Body of pancreas (tissue), 4 donors: ENCODE measurements around the gene PTPRM. TPM values are rescaled to one million over a fixed set of nuclear protein-coding genes. Genes with fewer than 3 reads are reported as not detected.

ENCODE experiments used
- ATAC-seq: fragments of 150-250 bp; one replicate; pipeline ENCODE4 v1.9.1; 2016
- DNase-seq, 4 donors: peaks; one replicate each; pipeline ENCODE4 v3.0.0-alpha.2; 2019
- H3K27ac ChIP-seq, 4 donors: fragments of 200-600 bp; sonication (generic); 1 replicate in 3 of 4; 2 replicates in 1 of 4; pipeline versions ENCODE4 v1.5.1 to v1.6.1; 2016 to 2019; ENCODE audit warnings: mild to moderate bottlenecking in 1 of 4, mixed read lengths in 1 of 4, moderate library complexity in 1 of 4
- H3K27me3 ChIP-seq, 2 donors: fragments of 200-600 bp; sonication (generic); one replicate each; pipeline ENCODE4 v1.6.0; 2016; ENCODE audit warnings: mild to moderate bottlenecking in 1 of 2
- H3K36me3 ChIP-seq, 2 donors: fragments of 200-600 bp; sonication (generic); replicated peaks in 1 of 2; 2 replicates each; pipeline ENCODE4 v1.5.1; 2016; ENCODE audit warnings: low read depth in 2 of 2; ENCODE audit not compliant: insufficient read depth in 1 of 2
- H3K4me1 ChIP-seq: fragments of 200-600 bp; sonication (generic); one replicate; pipeline ENCODE4 v1.6.0; 2016
- H3K4me3 ChIP-seq, 2 donors: fragments of 200-600 bp; sonication (generic); 1 replicate in 1 of 2; 2 replicates in 1 of 2; pipeline ENCODE4 v1.5.1; 2016 to 2019
- H3K9me3 ChIP-seq, 3 donors: fragments of 200-600 bp; sonication (generic); 1 replicate in 2 of 3; 2 replicates in 1 of 3; pipeline ENCODE4 v1.5.1; 2016
- CTCF ChIP-seq, 7 experiments: fragments of 450-650 bp in 4 of 7; fragments of 200-600 bp in 3 of 7; sonication (generic) in 3 of 7; IDR thresholded peaks; one replicate each; pipeline ENCODE4 v1.5.1; 2016 to 2019; ENCODE audit warnings: antibody characterized with exemption in 7 of 7
- POLR2A ChIP-seq, 3 donors: fragments of 450-650 bp; IDR thresholded peaks; one replicate each; pipeline ENCODE4 v1.6.1; 2016; ENCODE audit warnings: antibody characterized with exemption in 3 of 3, mild to moderate bottlenecking in 2 of 3
- whole genome bisulfite sequencing, 2 donors: methylation state at CpG; one replicate each; pipeline ENCODE4 v1.1.5; 2017; 5-methylcytosine and 5-hydroxymethylcytosine counted together
- intact Hi-C: fragments of 100-400 bp; cut with DNase I; formaldehyde crosslinking; loops from one replicate; pipeline ENCODE4 v1.15.1; 2023
- total RNA-seq, 2 donors: library from RNA; depleted of rRNA; stranded (reverse); fragments of >200 nt; gene quantifications; one replicate each; pipeline ENCODE4 v1.1.0, GENCODE V29; 2016

Gene PTPRM
- total RNA-seq, 2 donors from 2014 or later = 38.2 to 48.0 TPM

GRCh38 chr18:8288472-8289195 lies 721.5 kb downstream of the PTPRM start:
- ATAC-seq = peak; percentile 61
- WGBS, 2 donors = 67 to 72% methylated on average over 8 of the region's 8 CpGs
- intact Hi-C loops = no loop called here
- peak; percentile 45 to 79 (median 71) for DNase-seq
- H3K27me3 ChIP-seq = no peaks in the 10 kb centered on the region
- peak overlapping the region in 1 of 4 donors; percentile 17 for H3K27ac ChIP-seq
- no peaks in the 10 kb centered on the region for H3K9me3 ChIP-seq
- H3K36me3 ChIP-seq = no peaks in the 10 kb centered on the region
- no peak overlapping the region for H3K4me3 ChIP-seq
- peaks cover 38% of the 10 kb centered on the region for H3K4me1 ChIP-seq
- TF ChIP-seq CTCF (IDR thresholded peaks at IDR 0.05) (no peak), POLR2A (IDR thresholded peaks at IDR 0.05) (no peak)

GRCh38 chr18:8290435-8290834 lies 723.3 kb downstream of the PTPRM start:
- no peak for ATAC-seq
- Histone ChIP-seq H3K36me3 (no peaks in the 10 kb centered on the region), H3K4me3 (no peak overlapping the region), H3K4me1 (peaks cover 33% of the 10 kb centered on the region), H3K27me3 (no peaks in the 10 kb centered on the region), H3K9me3 (no peaks in the 10 kb centered on the region), H3K27ac (no peak overlapping the region)
- TF ChIP-seq CTCF (IDR thresholded peaks at IDR 0.05) (no peak), POLR2A (IDR thresholded peaks at IDR 0.05) (no peak)
- intact Hi-C loops = no loop called here
- no peak for DNase-seq
- WGBS, 2 donors = 60 to 82% methylated on average over 3 of the region's 3 CpGs

GRCh38 chr18:8290913-8291312 lies 723.8 kb downstream of the PTPRM start:
- DNase-seq (no peak), ATAC-seq (no peak)
- 64 to 81% methylated on average over 1 of the region's 1 CpG for WGBS, 2 donors
- H3K27me3 ChIP-seq = no peaks in the 10 kb centered on the region
- H3K4me3 ChIP-seq = no peak overlapping the region
- H3K9me3 ChIP-seq = no peaks in the 10 kb centered on the region
- TF ChIP-seq CTCF (IDR thresholded peaks at IDR 0.05) = no peak
- no peak for TF ChIP-seq POLR2A (IDR thresholded peaks at IDR 0.05)
- H3K4me1 ChIP-seq = peaks cover 32% of the 10 kb centered on the region
- no peak overlapping the region for H3K27ac ChIP-seq
- no peaks in the 10 kb centered on the region for H3K36me3 ChIP-seq
- intact Hi-C loops = no loop called here

GRCh38 chr18:8293184-8293583 lies 726.1 kb downstream of the PTPRM start:
- ATAC-seq (no peak), DNase-seq (no peak)
- Histone ChIP-seq H3K36me3 (no peaks in the 10 kb centered on the region), H3K9me3 (no peaks in the 10 kb centered on the region), H3K27ac (no peak overlapping the region), H3K27me3 (no peaks in the 10 kb centered on the region), H3K4me3 (no peak overlapping the region), H3K4me1 (peaks cover 9% of the 10 kb centered on the region)
- intact Hi-C loops = no loop called here
- TF ChIP-seq POLR2A (IDR thresholded peaks at IDR 0.05) (no peak), CTCF (IDR thresholded peaks at IDR 0.05) (no peak)
- WGBS, 2 donors = 74 to 76% methylated on average over 2 of the region's 2 CpGs
